DMS53 (cell line): Measurements from ENCODE around the gene VMP1.
"Not testable (repeated sequence)": the region's sequence is repeated elsewhere in the genome, so short reads cannot be mapped to it uniquely, and the experiment has no call there.

Experiments
- DNase-seq: peaks from one replicate; lab custom pipeline; 2025; lab: John Stamatoyannopoulos, UW

VMP1 gene

DNA sequence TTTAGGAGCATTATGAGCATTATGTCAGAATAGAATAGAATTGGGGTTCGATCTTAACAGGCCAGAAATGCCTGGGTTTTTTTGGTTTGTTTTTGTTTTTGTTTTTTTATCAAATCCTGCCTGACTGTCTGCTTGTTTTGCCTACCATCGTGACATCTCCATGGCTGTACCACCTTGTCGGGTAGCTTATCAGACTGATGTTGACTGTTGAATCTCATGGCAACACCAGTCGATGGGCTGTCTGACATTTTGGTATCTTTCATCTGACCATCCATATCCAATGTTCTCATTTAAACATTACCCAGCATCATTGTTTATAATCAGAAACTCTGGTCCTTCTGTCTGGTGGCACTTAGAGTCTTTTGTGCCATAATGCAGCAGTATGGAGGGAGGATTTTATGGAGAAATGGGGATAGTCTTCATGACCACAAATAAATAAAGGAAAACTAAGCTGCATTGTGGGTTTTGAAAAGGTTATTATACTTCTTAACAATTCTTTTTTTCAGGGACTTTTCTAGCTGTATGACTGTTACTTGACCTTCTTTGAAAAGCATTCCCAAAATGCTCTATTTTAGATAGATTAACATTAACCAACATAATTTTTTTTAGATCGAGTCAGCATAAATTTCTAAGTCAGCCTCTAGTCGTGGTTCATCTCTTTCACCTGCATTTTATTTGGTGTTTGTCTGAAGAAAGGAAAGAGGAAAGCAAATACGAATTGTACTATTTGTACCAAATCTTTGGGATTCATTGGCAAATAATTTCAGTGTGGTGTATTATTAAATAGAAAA lies 133.8 kb downstream of the VMP1 start:
- peak; percentile 54 for DNase-seq

DNA sequence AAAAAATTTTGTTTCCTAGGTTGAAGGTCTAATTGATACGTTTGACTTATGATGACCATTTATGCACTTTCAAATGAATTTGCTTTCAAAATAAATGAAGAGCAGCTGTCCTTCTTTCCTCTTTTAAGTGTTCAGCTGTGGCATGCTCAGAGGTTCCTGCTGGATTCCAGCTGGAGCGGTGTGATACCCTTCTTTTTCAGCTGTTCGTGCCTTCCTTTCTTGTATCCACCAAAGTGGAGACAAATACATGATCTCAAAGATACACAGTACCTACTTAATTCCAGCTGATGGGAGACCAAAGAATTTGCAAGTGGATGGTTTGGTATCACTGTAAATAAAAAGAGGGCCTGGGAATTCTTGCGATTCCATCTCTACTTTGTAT lies 134.4 kb downstream of the VMP1 start:
- DNase-seq, result peak; percentile 48

DNA sequence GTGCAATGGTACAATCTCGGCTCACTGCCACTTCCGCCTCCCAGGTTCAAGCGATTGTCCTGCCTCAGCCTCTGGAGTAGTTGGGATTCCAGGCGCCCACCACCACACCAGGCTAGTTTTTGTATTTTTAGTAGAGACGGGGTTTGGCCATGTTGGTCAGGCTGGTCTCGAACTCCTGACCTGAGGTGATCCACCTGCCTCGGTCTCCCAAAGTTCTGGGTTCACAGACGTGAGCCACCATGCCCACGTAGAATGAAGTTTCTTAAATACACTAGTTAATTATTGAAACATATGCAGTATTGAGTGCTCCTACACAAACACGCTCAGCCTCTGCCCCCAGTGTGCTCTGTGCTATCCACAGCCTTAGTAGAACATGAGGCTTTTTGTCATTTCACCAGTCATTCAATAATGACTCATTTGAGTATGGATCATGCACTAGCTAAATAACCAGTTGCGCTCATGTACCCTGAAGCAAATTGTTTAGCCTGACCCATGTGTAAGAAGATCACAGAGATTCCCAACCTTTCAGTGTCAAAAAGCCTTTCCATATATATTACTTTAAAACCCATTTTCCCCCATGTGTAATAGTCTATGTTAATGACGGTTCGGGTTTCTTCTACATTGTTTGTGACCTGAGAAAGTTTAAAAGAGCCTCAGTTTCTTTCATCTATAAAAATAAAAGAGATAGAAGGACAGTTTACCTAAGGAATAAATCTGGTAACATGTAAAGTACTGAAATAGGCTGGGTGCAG lies 135.6 kb downstream of the VMP1 start:
- DNase-seq, result peak; percentile 89

DNA sequence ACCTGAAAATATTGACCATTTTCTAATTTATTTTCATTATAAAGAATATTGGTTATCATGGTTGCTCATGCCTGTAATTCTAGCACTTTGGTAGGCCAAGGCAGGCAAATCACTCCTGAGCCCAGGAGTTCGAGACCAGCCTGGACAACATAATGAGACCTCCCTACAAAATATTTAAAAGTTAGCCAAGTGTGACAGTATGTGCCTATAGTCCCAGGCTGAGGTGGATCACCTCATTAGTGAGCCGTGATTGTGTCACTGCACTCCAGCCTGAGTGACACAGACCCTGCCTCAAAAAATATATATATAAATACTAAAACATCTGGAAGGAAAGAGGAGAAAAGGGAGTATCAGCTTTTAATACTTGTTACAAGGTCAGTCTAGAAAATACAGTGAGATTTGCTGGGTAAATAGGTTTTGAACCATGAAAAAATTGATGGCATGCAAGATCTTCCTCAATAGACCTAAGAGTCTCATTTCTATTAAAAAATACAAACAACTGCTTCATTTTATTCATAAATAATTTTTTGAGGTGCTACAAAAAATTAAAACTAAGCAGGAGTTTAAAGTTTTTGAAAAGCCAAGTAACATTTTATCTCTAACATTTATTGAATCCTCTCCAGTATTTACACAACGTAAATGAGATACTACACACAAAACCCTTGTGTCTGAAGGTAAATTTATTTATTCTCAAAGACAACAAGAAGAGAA lies 137.6 kb downstream of the VMP1 start:
- DNase-seq, result peak; percentile 58

DNA sequence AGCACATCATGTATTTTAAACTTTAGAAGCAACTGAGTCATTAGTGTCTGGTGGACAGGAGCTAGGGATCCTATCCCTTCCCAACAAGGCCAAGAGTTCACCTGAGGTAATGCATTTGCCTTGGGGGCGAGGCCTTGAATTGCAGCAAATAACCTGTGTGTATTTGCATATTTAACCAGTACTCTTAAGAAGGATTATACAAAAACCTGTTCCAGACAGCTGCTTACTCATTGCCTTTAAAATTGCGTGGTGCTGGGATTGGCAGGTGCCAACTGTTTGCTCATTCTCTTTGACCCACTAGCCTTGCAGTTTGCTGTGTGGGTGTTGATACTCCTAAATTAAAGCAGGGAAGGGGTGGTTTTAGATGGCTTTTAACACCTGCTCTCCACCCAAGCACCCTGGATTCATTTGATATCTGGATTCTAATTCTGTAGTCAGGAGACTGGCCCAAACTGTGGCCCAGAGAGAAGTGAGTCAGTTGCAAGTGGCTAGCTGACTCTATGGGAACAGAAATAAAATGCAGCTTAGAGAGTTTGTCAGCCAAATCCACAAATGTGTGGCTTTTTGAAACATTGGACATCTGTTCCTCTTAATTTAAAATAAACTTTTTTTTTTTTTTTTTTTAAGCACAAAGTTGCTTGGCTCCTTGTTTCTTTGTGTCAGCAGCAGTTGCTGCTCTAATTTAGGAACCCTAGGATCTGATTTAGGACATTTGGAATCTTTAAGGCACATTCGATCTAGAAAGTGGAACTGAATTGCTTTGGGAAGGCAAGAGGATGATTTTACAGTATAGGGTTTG lies 138.3 kb downstream of the VMP1 start:
- DNase-seq, result peak; percentile 98

DNA sequence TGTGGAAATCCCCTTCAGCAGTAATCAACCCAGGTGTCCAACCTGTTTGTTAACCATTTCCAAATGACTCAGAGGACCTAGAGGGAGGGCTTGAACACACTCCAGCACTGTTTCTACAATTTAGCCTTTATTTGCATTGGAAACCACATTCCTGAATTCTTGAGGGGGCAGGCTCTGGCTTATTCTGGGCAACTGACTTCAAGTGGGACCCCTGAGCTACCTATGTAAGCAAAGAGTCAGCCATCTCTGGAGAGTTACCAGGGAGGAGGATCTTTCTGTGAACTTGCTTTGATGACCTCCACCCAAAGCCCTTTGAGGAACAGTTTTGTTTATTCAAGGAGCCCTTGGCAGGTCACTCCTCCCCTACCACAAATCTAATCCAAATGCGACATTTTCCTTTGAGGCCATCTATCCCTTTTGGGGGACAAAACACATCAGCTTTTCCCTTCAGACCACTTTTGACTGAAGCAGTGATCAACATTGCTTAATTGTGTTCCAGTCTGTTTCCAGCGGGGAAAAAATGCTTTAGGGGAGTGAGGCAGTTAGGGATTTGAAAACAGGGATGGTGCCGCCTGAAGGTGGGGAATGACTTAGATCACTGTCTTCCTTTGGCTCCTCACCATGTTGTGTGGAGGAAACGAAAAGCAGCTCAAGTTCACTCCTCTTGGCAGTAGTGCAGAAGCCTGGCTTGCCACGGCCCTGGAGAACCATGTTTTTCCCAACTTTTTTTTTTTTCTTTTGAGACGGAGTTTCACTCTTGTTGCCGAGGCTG lies 139.1 kb downstream of the VMP1 start:
- DNase-seq, result peak; percentile 94

DNA sequence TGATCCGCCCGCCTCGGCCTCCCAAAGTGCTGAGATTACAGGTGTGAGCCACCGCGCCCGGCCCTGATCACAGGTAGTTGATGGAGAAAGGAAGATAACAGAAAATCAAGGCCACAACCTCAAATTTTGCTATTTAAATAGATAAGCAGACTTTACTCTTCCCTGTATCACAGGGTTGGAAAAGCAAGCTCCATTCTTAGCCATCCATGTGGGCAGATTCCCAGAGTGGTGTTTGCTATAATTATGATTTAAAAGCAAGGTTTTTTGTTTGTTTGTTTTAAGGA lies 140.9 kb downstream of the VMP1 start:
- DNase-seq, result no peak

DNA sequence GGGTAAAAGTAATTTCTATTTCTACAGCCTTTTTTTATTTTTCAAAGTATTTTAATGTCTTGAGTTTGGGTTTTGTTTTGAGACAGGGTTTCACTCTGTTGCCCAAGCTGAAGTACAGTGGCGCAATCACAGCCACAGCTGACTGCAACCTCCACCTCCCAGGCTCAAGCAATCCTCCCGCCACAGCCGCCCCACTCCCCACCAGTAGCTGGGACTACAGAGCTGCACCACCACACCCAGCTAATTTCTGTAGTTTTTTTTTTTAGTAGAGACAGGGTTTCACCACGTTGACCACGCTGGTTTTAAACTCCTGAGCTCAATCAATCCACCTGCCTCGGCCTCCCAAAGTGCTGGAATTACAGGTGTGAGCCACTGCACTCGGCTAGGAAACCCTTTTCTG lies 141.3 kb downstream of the VMP1 start:
- peak; percentile 7 for DNase-seq

DNA sequence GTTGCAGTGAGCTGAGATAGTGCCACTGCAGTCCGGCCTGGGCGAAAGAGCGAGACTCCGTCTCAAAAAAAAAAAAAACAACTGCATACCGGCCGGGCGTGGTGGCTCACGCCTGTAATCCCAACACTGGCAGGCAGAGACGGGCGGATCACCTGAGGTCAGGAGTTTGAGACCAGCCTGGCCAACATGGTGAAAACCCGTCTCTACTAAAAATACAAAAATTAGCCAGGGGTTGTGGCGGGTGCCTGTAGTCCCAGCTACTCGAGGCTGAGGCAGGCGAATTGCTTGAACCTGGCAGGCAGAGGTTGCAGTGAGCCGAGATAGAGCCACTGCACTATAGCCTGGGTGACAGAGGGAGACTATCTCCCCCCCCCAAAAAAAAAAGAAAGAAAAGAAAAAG lies 142.9 kb downstream of the VMP1 start:
- DNase-seq, result not testable (repeated sequence)

DNA sequence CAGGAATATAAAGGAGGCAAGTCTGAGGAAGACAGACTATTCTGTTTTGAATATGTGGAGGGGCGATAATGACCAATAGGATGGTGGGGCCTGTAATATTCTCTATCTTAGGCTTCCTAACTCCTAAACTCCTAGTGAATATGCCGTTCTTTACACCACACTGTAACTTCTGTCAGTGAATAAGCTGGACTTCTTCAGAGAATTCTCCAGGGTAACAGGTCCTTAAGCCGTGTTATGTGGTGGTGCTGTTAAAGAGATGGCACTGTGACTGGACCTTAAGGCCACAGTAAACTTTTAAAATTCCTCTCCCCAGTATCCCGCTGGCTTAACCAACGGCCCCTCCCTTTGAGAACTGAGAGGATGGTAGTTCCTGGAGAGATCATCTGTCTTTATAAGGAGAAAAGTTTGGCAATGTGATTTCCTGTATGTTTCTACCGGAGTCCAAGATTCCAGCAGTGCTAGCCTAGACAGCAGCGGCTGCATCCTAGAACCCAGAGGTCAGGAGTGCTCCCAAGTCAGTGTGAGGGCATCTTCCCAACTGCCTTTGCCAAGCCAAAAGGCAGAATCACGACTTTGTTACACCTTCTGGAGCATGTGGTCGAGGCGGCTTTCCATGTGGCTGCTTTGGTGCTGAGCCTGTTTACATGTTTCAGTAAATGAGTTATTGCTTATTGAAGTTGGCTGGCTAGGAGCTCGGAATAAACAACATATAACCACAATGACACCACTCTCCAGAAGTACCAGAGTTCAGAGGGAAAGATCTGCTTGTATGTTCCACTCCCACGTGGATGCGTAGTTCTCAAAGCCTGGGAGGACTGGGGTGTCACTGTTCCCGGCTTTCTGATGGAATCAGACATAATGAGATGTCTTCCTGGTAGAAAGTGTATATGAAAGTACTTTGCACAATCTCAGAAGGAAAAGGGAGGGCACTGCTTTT lies 144.3 kb downstream of the VMP1 start:
- peak; percentile 10 for DNase-seq

DNA sequence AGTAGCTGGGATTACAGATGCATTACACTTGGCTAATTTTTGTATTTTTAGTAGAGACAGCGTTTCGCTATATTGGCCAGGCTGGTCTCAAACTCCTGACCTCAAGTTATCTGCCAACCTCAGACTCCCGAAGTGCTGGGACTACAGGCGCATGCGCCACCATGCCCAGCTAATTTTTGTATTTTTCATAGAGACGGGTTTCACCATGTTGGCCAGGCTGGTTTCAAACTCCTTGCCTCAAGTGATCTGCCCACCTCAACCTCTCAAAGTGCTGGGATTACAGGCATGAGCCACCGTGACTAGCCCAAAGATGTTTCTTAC lies 145.4 kb downstream of the VMP1 start:
- not testable (repeated sequence) for DNase-seq

DNA sequence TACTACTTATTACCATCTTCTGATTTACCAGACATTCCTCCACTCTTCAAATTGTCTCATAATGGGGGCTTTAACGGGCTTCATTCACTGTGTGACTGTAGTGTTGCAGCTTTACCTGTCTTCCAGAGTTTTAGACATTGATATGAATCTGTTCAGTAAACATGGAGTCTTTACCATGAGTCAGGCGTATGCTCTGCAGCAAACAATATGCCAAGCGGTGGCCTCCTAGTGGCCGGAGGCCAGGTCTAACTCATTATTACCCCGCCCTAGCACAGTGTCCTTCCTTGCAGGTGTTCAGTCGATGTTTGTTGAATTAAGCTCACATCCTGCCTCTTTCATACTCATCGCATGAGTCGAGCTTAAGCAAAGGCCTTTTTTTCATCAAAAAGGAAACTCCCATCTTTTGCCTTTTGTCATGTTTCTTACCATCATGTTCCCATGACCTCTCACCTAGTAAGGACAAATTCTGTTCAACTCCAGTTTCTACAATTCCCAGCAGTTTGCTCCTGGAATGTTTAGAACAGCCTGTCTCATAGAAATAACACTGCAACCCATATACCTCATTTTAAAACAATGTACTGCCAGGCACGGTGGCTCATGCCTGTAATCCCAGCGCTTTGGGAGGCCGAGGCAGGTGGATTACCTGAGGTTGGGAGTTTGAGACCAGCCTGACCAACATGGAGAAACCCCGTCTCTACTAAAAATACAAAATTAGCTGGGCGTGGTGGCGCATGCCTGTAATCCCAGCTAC lies 145.9 kb downstream of the VMP1 start:
- DNase-seq, result peak; percentile 98

DNA sequence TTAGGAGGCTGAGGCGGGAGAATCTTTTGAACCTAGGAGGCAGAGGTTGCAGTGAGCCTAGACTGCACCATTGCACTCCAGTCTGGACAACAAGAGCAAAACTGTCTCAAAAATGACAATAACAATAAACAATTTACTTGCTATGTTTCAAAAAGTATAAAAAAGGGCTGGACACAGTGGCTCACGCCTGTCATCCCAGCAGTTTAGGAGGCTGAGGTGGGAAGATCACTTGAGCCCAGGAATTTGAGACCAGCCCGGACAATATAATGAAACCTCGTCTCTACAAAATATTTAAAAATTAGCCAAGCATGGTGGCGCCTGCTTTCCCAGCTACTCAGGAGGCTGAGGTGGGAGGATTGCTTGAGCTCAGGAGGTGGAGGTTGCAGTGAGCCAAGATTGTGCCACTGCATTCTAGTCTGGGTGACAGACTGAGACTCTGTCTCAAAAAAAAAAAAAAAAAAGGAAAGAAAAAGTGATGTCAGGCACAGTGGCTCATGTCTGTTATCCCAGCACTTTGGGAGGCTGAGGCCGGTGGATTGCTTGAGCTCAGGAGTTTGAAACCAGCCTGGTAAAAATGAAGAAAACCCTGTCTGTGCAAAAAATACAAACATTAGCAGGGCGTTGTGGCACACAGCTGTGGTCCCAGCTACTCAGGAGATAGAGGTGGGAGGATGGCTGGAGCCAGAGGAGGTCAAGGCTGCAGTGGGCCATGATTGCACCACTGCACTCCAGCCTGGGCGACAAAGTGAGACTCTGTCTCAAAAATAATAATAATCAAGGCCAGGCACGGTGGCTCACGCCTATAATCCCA lies 146.7 kb downstream of the VMP1 start:
- DNase-seq, result not testable (repeated sequence)

DNA sequence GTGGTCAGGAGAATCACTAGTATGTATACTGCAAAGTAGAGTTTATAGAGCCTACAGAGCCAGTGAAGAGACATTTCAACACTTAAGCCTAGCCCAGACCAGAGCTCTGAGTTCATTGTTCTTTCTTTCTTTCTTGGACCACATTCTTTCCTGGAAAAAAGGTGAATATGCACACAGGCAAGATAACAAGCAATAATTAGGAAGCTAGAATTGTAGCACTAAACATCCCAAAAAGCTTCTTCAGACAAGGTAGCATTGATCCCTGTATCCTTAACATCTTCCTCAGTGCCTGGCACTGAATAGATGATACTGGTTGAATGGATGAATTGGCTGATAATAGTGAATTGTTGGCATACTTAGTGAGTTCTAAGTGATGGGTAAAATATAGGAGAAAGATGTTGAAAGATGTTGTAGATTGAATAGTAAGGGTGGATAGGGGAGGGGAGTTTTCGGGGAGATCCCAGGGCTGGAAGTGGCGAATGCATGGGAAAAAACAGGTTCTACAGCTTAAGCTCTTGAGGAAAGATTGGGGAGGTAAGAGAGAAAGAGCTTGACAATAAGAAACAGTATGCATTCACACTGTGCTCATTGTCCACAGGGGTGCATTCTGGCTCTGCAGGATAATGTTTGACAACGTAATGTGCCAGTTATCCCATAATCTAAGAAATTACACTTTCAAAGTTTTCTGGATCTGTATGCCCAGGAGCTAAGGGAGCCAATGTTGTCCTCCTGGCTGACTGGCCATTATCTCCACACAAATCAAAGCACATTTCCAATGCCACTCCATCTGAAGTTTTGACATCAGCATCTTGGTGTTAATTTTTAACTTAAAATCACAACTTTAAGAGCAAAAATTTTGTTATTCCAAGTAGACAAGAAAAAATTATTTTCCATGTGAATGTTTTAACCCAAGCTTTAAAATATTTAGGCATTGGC lies 149.7 kb downstream of the VMP1 start:
- DNase-seq, result peak; percentile 14

DNA sequence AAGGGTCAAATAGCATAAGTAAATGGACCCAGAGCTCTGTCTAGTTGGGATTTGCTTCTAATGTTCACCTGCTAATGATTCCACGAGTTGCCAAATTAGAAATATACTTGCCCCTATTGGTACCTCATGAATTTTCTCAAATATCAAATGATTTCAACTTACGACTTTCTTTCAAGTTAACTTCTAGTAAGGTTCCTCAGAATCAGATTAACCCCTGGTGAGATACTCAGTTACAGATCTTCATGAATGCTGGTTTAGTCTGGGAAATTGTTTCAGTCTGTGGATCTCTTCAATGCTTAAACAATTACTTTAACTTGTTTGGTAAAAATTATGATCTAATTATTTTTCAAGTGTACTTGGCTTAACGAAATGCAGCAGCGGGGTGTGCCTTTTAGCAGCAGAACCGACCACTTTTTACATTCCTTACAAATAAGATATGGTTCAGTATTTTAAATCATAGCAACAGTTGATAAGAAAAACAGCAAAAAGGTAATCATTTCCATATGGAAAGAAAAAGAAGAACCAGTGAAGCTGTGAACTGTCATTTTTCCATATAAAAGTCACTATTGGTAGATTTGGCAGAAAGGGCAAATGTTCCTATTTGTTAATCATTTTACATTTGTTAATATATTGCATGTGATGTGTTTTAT lies 150.8 kb downstream of the VMP1 start:
- no peak for DNase-seq

DNA sequence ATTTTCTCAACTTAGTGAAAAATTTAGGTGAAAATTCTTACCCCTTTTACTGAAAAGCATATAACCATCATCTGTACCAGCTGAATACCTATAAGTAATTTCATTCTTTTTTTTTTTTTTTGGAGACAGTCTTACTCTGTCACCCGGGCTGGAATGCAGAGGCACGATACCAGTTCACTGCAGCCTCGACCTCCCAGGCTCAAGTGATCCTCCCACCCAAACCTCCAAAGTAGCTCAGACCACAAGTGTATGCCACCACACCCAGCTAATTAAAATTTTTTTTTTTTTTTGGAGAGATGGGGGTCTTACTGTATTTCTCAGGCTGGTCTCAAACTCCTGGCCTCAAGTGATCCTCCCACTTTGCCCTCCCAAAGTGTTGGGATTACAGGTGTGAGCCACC lies 151.5 kb downstream of the VMP1 start:
- DNase-seq, result no peak

DNA sequence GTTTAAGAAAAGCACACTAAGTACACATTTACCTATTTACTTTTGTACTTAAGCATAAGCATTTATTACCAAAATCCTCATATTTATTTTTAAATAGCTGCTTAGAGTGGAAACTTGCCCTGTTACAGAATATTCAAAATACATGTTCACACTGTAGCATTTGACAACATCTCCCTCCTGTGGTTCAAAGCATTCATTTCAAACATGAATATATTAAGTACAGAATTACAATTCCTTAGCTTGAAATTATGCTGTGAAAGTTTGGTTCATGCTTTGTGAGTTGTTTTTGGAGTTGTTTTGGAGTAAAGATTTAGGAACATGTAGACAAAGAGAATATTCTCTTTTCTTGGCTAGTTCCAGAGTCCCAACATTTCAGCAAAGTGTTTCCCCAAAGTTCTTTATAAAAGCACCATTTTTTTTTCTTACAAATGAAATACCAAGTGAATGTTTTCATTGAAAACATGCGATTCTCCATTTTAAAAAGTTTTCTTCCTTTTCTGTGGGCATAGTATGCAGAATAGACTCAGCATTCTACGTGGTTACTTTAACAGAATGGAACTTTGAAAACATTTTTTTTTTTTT lies 152.1 kb downstream of the VMP1 start:
- DNase-seq, result peak; percentile 64
